HG02588 (cell line): ENCODE data around the gene TP53TG5.

Experiments used
- ATAC-seq: cut with Tn5 transposase; IDR thresholded peaks from one replicate; pipeline ENCODE4 v1.9.1; 2021; ENCODE audit warnings: mild to moderate bottlenecking, moderate library complexity; ENCODE audit not compliant: unreplicated experiment

The TP53TG5 gene

GRCh38 chr20:45347936-45348778, 30.0 kb downstream of the TP53TG5 start, which contains the start of gene SDC4:
Gene SDC4 (minus strand): TSS chr20:45348424. CDS start chr20:45348384, 40 bp downstream.
- ATAC-seq: no peak

DNA sequence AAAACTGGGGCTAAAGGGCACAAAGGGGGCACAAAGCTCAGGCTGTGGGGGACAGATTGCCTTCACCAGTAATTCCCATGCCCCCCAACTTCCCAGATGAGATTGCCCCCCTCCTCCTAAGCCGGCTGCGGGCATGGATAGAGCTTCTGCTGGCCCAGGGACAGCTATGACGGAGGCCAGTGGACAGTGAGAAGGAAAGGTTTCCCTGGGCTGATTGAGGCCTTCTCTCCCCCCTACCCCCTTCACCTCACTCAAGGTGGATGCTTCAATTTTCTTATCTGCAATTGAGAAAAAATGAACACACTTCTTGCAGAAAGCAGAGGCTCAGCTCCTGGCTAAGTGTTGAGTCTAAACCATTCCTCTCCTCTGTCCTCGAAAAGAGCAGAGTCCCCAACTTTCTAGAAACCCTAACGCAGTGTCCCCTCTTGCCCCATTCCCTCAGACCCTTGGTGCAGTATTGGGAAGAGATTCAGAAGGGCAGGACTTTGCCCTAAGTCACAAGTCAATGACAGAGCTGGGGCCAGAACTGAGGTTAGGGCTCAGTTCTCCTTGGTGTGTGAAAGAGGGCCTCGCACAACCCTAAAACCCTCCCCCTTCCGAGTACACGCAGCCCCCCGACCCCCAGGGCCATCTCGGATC, 30.7 kb downstream of the TP53TG5 start:
- ATAC-seq: no peak

- ATAC-seq: no peak
Measured at GRCh38 chr20:45346851-45347250, 31.3 kb downstream of the TP53TG5 start.

- ATAC-seq: no peak
Measured at GRCh38 chr20:45346291-45346718, 31.8 kb downstream of the TP53TG5 start.

DNA sequence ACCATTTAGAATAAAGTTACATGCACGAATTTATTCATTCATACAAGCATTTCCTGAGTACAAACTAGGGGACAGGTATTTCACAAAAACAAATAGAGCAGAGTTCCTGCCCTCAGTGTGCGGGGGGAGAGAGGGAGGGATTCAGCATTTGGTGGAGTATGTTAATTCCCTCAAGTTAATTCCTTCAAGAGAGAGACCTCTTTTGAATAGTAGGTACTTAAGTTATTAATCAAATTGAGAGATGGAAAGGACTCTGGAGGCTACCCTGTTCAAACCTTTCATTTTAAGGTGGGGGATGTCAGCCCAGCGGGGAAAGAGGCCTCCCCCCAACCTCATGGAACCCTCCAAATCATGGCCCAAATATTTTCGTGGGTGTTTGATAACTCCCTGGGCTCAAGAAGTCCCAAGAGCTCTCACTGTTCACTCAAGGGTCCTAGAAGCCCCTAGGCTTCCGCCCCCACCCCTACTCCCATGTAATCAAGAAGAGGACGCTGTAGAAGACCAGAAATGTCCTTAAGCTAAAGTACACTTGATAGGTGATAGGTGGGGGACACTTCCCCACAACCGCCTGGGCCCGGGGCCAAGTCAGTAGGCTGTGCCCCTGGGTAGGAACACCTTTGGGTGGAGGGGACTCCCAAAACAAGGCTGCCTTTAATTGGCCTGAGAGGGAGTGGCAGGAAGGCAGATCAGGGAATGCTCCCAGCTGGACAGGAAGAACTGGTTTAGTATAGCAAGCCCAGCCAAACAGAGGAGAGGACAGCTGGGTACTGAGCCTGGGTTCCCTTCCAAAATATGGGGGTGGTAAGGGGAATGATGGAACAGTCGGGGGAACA, 32.8 kb downstream of the TP53TG5 start:
- no peak for ATAC-seq

DNA sequence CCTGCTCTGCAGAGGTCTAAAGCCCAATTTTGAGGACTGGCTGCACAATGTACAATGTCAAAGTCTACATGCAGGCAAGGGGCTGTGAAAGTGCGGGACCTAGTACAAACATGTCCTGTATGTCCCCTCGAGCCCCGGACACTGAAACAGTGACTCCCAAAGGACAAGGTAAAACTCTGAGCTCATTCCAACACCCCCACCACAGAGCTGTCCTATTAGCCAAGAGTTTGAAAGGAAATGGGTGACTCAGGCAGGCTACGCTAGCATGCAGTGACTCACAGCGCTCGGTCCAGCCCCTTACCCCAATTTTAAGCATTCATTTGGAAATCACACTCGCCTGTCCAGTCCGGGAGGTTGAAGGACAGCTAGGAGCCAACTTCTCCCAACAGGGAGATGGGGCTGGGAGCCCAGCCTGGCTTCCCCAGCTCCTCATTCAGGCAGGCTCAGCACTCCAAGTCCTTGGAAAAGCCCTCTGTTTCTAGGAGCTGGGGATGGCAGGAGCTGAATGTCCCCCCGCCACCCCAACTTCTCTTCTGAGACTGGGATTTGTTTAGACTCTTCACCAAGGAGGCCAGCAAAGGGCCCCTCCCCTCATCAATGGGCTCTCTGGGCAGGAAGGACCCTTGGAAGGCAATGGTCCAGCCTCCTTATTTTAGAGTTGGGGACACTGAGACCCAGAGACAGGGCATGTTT, 33.8 kb downstream of the TP53TG5 start:
- no peak for ATAC-seq

DNA sequence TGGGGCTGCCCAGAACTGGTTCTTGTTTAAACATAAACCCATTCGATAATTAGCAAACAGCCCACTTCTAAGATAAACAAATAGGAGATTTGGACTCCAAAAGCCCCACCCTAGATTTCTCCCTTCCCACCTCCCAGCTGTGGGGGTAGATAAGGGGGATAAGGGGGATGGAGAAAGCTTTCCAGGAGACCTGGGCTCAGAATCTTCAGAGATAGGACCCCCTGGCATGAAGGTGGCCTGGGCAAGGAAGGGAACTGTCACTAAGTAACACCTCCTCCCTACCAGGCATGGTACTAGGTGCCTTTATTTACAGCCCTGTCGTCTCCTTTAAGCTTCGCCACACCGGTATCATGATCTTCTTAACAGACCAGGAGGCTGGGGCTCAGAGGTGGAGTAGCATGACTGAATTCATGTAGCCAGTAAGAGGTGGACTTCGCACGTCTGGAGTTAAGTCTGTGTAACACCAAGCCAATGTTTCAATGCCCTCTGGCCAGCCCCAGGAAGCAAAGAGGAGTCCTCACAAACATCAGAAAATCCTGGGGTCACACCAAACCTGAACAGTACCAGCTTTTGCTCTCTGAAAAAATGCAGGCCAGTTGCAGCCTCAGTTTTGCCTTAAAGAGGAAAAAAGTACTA, 34.5 kb downstream of the TP53TG5 start:
- ATAC-seq: no peak

DNA sequence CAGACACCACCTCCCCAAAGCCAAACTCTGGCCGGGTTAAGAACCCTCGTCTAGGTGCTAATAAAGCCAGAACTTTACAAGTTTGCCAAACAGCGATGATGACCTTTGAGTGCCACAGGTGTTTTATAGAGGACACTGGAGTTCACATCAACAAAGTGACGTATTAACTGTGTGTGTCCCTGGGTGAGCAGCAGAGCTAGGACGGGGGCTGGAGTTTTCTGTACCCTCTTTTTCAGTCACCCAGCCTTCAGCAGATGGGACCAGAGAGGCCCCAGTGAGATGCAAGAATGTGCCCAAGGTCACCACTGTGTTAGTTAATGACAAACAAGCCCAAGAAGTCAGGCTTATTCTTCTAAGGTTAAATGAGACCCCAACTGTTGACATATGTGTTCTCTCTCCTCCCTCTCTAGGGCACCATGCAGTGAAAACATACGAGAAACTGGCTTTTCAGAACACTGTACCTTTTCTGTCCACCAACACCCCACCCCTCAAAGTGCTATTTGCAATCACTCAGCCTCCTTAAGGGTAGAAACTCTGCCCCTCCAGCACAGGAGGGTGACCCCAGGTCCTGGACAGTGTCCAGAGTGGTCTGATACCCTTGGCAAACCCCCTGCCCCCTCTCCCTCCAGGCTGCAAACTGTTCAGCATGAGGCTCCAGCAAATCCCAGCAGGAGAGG, 35.1 kb downstream of the TP53TG5 start:
- no peak for ATAC-seq

GRCh38 chr20:45341939-45342854, 35.9 kb downstream of the TP53TG5 start:
- no peak for ATAC-seq

GRCh38 chr20:45341579-45341938, 36.6 kb downstream of the TP53TG5 start:
- ATAC-seq: no peak

GRCh38 chr20:45340951-45341350, 37.2 kb downstream of the TP53TG5 start:
- ATAC-seq: no peak

DNA sequence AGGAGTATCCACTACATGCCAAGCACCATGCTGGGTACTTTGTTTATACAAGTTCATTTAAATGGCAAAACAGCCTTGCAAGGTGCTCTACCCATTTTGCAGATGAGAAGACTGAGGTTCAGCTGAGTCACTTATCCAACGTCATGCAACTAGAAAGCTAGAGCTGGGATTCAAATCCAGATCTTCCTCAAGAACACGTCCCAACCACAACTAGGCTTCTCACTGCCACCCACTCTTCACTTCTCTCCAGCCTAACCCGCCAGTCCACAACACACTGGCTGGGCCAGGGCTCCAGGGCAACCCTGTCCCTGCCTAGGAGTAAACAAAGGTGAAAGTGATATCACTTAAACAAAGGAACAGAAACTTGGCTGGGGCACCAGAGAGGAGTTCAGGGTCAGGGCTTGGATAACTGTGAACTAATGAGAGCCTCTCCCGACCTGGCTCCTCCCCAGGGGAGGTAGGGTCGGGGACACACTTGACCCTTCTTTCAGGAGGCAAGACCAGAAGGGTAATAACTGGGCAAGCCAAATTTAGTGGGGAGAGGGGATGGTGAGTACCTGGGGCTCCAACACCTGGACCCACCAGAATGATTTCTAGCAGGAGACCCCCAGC, 37.8 kb downstream of the TP53TG5 start:
- ATAC-seq: no peak

DNA sequence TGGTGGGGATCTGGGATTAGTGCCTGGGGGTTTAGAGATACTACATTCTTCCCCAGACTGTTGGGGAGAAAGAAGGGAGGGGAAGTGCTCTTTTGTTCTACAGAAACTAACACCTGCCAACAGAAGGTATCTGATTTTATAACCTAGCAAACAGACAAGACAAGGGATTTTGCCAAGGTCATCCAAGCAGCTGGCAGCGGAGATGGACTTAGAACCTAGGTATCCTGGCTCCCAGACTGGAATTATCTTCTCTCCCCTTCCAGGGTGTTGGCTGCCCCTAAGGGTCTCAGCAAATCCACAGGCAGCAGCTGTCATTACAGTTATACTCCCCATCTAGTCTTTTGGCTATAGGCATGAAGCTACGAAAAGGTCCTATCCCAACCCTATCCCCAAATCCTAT, 38.3 kb downstream of the TP53TG5 start:
- ATAC-seq: no peak

DNA sequence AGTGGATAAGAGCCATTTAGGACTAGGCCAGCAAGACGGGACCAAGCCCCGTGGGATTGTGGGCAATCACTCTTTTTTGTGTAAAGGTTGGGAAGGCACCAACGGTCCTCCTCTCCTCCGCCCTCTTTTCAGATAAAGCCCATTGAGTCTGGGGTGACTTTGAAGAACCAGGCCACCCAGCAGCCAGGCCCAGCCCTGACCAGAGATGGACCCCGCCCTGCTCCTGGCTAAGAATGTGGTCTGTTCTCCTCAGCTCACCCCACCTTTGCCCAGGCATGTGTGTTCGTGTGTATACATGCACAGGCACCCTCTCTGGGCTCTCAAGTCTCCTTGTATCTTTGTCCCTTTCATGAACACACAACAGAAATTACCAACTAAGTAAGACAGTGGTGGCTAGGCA, 39.0 kb downstream of the TP53TG5 start:
- no peak for ATAC-seq

DNA sequence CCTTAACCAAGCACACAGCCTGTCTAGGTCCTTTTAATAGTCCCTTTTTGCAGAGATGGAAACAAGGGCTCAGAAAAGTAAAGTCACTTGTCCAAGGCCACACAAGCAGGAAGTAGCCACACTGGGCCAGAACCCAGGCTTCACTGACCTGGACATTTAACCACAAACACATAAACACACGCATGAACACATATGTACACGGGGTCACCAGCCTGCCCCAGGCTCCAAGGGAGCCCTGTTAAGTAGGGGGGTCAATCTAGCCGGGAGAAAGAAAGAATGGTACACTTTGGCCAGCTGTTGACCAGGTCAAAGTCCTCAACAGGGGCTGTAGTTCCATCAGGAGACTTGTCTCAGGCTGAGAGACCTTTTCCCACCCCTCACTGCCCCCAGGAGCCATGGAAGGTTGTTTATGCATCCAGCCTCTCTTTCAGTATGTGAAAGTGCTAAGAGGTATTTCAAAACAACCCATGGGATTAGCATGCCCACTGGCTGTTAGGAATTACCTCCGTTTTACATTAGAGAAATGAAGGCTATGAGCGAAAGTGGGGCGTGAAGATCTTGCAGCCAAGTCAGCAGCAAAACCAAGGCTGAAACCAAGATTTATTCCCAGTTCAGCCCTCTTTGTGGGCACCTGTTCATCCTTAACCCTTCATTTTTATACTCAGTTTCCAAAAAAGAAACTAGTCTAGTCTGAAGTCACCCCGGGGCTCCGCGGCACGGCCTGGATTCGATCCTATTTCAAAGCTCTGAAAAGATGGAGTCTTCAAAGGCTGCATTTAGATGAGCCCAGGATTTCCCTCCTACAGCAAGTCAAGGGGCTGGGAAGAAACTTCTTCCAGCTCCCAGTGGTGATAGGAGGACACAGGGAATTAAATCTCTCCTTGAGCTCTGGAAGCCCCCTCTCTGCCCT, 39.7 kb downstream of the TP53TG5 start:
- no peak for ATAC-seq

- no peak for ATAC-seq
Measured at GRCh38 chr20:45337367-45338120, 40.6 kb downstream of the TP53TG5 start.
